Osteocyte (in vitro differentiated cells): ENCODE measurements around the gene DUSP2. TPM values are rescaled to one million over a fixed set of nuclear protein-coding genes. Genes with fewer than 3 reads are reported as not detected.

ENCODE experiments used
- DNase-seq: peaks from one replicate; pipeline ENCODE4 v3.0.0; 2021; ENCODE audit warnings: mixed read lengths; ENCODE audit not compliant: unreplicated experiment; ENCODE audit errors: extremely low spot score
- H3K27ac Mint-ChIP-seq: one replicate; pipeline ENCODE4 v1.8.0; 2021; ENCODE audit warnings: mild to moderate bottlenecking, mixed read lengths; ENCODE audit not compliant: unreplicated experiment
- H3K27me3 Mint-ChIP-seq: one replicate; pipeline ENCODE4 v1.8.0; 2021; ENCODE audit warnings: mixed read lengths; ENCODE audit not compliant: unreplicated experiment
- H3K36me3 Mint-ChIP-seq: one replicate; pipeline ENCODE4 v1.8.0; 2021; ENCODE audit warnings: mixed read lengths; ENCODE audit not compliant: unreplicated experiment
- H3K4me1 Mint-ChIP-seq: one replicate; pipeline ENCODE4 v1.8.0; 2021; ENCODE audit warnings: mixed read lengths; ENCODE audit not compliant: unreplicated experiment
- H3K4me3 Mint-ChIP-seq: one replicate; pipeline ENCODE4 v1.8.0; 2021; ENCODE audit warnings: mild to moderate bottlenecking, moderate library complexity, mixed read lengths; ENCODE audit not compliant: unreplicated experiment
- H3K9me3 Mint-ChIP-seq: one replicate; pipeline ENCODE4 v1.8.0; 2021; ENCODE audit warnings: mixed read lengths; ENCODE audit not compliant: unreplicated experiment
- CTCF ChIP-seq: fragments of 200-600 bp; sonication (generic); IDR thresholded peaks from 2 replicates; pipeline ENCODE4 v1.5.0; 2021; ENCODE audit warnings: antibody characterized with exemption, mild to moderate bottlenecking, moderate library complexity
- total RNA-seq: library from RNA; stranded (reverse); gene quantifications from 2 replicates; pipeline ENCODE4 v1.2.1, GENCODE V29; 2021

DUSP2 gene
- total RNA-seq, 1 donor from 2014 or later = 0.78 TPM

GRCh38 chr2:96135171-96135570 is 10.1 kb downstream of the DUSP2 start:
- no peaks in the 10 kb centered on the region for H3K36me3 Mint-ChIP-seq
- TF ChIP-seq CTCF = no peak
- peaks cover 44% of the 10 kb centered on the region for H3K27me3 Mint-ChIP-seq
- no peak for DNase-seq
- no peaks in the 10 kb centered on the region for H3K4me1 Mint-ChIP-seq
- H3K4me3 Mint-ChIP-seq = no peak overlapping the region
- no peak overlapping the region for H3K27ac Mint-ChIP-seq
- H3K9me3 Mint-ChIP-seq = no peaks in the 10 kb centered on the region

- Mint-ChIP-seq H3K4me3 (no peak overlapping the region), H3K27ac (no peak overlapping the region), H3K36me3 (no peaks in the 10 kb centered on the region), H3K27me3 (peaks cover 50% of the 10 kb centered on the region), H3K4me1 (no peaks in the 10 kb centered on the region), H3K9me3 (no peaks in the 10 kb centered on the region)
- no peak for TF ChIP-seq CTCF
- no peak for DNase-seq
These were observed 10.8 kb downstream of the DUSP2 start for GRCh38 chr2:96134421-96134820.

GRCh38 chr2:96131813-96132745 is 13.2 kb downstream of the DUSP2 start:
- Mint-ChIP-seq H3K27me3 (peaks cover 63% of the 10 kb centered on the region), H3K9me3 (no peaks in the 10 kb centered on the region), H3K27ac (no peak overlapping the region), H3K36me3 (no peaks in the 10 kb centered on the region), H3K4me3 (no peak overlapping the region), H3K4me1 (no peaks in the 10 kb centered on the region)
- DNase-seq = no peak
- no peak for TF ChIP-seq CTCF

GRCh38 chr2:96131152-96131812 is 14.0 kb downstream of the DUSP2 start:
- Mint-ChIP-seq H3K9me3 (no peaks in the 10 kb centered on the region), H3K4me1 (no peaks in the 10 kb centered on the region), H3K36me3 (no peaks in the 10 kb centered on the region), H3K27me3 (peaks cover 66% of the 10 kb centered on the region), H3K4me3 (no peak overlapping the region), H3K27ac (no peak overlapping the region)
- no peak for TF ChIP-seq CTCF
- DNase-seq = no peak

- DNase-seq = no peak
- Mint-ChIP-seq H3K4me1 (no peaks in the 10 kb centered on the region), H3K36me3 (no peaks in the 10 kb centered on the region), H3K4me3 (no peak overlapping the region), H3K27ac (no peak overlapping the region), H3K9me3 (no peaks in the 10 kb centered on the region), H3K27me3 (peaks cover 65% of the 10 kb centered on the region)
- no peak for TF ChIP-seq CTCF
These were observed 14.8 kb downstream of the DUSP2 start for GRCh38 chr2:96130483-96130882.
